PC-9 (cell line): ENCODE measurements around the gene PARG.
"Not testable (repeated sequence)": the region's sequence is repeated elsewhere in the genome, so short reads cannot be mapped to it uniquely, and the experiment has no call there.

Experiments used
- EZH2 ChIP-seq: fragments of 200-600 bp; sonication (generic); IDR thresholded peaks from 2 replicates; pipeline ENCODE4 v1.8.0; 2017; ENCODE audit warnings: antibody characterized with exemption, low read depth
- TF ChIP-seq, protein P1 (sequence below): fragments of 200-600 bp; sonication (generic); conservative IDR thresholded peaks from 2 replicates; pipeline ENCODE4 v1.6.1; 2017; ENCODE audit warnings: mixed run types, antibody characterized with exemption, mild to moderate bottlenecking, moderate library complexity

DNA sequence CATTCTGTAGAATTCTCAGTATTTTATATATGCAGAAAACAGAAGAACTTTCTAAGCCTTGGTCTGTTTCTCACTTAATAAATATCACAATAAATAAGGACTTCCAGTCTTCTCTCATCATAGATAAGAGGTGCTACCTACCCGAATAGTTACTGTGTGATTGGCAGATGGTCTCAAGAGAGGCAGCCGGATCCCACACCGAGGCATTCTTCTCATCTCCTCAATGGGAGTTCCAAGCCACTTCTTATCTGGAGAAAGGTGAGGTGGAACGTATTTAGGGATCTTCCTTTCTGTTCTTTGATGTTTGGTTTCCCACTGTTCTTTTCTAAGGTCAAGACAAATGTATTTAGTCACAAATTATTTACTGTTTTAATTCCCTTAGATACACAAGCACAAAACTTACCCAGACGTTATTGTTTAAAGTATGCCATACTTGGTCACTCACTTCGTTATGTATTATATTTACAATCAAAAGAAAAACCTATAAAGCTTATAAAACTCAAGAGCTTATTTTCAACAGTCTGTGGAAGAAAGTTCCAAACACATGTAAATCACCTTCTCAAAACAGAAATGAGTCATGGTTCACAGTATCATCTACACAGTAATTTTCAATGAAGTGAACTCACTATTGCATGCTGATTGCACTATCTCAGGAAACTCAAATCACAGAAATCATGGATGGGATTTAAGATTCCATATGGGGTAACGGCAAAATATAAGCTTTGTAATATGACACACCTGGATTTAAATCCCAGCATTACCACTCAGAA is 9.7 kb downstream of the PARG start:
- TF ChIP-seq EZH2 = not testable (repeated sequence)
- TF ChIP-seq, protein P1, sequence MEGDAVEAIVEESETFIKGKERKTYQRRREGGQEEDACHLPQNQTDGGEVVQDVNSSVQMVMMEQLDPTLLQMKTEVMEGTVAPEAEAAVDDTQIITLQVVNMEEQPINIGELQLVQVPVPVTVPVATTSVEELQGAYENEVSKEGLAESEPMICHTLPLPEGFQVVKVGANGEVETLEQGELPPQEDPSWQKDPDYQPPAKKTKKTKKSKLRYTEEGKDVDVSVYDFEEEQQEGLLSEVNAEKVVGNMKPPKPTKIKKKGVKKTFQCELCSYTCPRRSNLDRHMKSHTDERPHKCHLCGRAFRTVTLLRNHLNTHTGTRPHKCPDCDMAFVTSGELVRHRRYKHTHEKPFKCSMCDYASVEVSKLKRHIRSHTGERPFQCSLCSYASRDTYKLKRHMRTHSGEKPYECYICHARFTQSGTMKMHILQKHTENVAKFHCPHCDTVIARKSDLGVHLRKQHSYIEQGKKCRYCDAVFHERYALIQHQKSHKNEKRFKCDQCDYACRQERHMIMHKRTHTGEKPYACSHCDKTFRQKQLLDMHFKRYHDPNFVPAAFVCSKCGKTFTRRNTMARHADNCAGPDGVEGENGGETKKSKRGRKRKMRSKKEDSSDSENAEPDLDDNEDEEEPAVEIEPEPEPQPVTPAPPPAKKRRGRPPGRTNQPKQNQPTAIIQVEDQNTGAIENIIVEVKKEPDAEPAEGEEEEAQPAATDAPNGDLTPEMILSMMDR = not testable (repeated sequence)
